HCT116 (cell line): ENCODE measurements around the gene PPP1R13L. TPM values are rescaled to one million over a fixed set of nuclear protein-coding genes. Genes with fewer than 3 reads are reported as not detected.

ENCODE experiments used
- ATAC-seq: fragments of 200-7000 bp; cut with Tn5 transposase; 2 replicates; pipeline ENCODE4 v1.9.1; 2020; ENCODE audit warnings: mild to moderate bottlenecking, moderate library complexity
- BruUV-seq: library from RNA; stranded (reverse); fragments of 400-500 nt; replicated peaks from 2 replicates; lab custom pipeline; 2021; lab: Mats Ljungman, UMichigan
- CTCF ChIA-PET: fragments of 300-600 bp; sonication (Branson Sonifier 250); formaldehyde crosslinking; loops from one replicate; lab custom pipeline; 2021; ENCODE audit warnings: antibody characterized with exemption; lab: Charles Lee
- POLR2A ChIA-PET: fragments of 300-600, 350-600 bp; sonication (Branson Sonifier 250); formaldehyde crosslinking; loops from one replicate; lab custom pipeline; 2021; ENCODE audit warnings: antibody characterized with exemption; lab: Charles Lee
- RAD21 ChIA-PET, 2 experiments: fragments of 300-600 bp; sonication (Branson Sonifier 250); formaldehyde crosslinking; loops; one replicate each; lab custom pipeline; 2023; ENCODE audit warnings: low total read pairs in 2 of 2; ENCODE audit not compliant: uncharacterized antibody in 2 of 2, unreplicated experiment in 2 of 2, low non-redundant PET in 1 of 2; lab: Charles Lee
- DNase-seq: peaks from one replicate; pipeline ENCODE4 v3.0.0-alpha.2; 2010; ENCODE audit warnings: low read depth, low spot score
- H2AFZ ChIP-seq: fragments of 200-600 bp; shearing (Covaris generic), sonication (generic); 2 replicates; pipeline ENCODE4 v1.6.1; 2017; ENCODE audit warnings: low read depth, mixed run types, mixed read lengths, antibody characterized with exemption, low read length; ENCODE audit not compliant: poor library complexity, severe bottlenecking
- H3K27ac ChIP-seq: 2 replicates; pipeline ENCODE4 v1.5.1; 2012; ENCODE audit warnings: low read depth, low read length
- H3K27me3 ChIP-seq: fragments of 200-600 bp; sonication (generic); 2 replicates; pipeline ENCODE4 v1.6.1; 2016; ENCODE audit warnings: mixed run types, low read length, mixed read lengths; ENCODE audit not compliant: insufficient read depth
- H3K36me3 ChIP-seq, 2 experiments: fragments of 200-500 bp in 1 of 2; fragments of 200-600 bp in 1 of 2; sonication (Bioruptor generic) in 1 of 2; sonication (generic) in 1 of 2; 2 replicates each; pipeline versions ENCODE4 v1.5.1 to v1.6.1; 2014 to 2016; ENCODE audit warnings: low read length in 2 of 2, inconsistent platforms in 1 of 2, mixed read lengths in 1 of 2, mixed run types in 1 of 2; ENCODE audit not compliant: insufficient read depth in 2 of 2, control insufficient read depth in 1 of 2
- H3K4me1 ChIP-seq, 2 experiments: fragments of 200-600 bp in 1 of 2; sonication (generic) in 1 of 2; 2 replicates each; pipeline versions ENCODE4 v1.5.1 to v1.6.1; 2012 to 2017; ENCODE audit warnings: low read length in 2 of 2, inconsistent platforms in 1 of 2, mild to moderate bottlenecking in 1 of 2, mixed read lengths in 1 of 2, mixed run types in 1 of 2, moderate library complexity in 1 of 2; ENCODE audit not compliant: insufficient read depth in 2 of 2, control insufficient read depth in 1 of 2
- H3K4me2 ChIP-seq: fragments of 200-600 bp; sonication (generic); 2 replicates; pipeline ENCODE4 v1.6.1; 2017; ENCODE audit warnings: mixed run types, low read length, mixed read lengths
- H3K4me3 ChIP-seq, 2 experiments: fragments of 200-600 bp in 1 of 2; sonication (generic) in 1 of 2; replicated peaks in 1 of 2; 2 replicates each; pipeline ENCODE4 v1.5.1; 2011 to 2016; ENCODE audit warnings: low read length in 2 of 2, control low read depth in 1 of 2, low read depth in 1 of 2, mild to moderate bottlenecking in 1 of 2, mixed read lengths in 1 of 2, mixed run types in 1 of 2
- H3K79me2 ChIP-seq: fragments of 200-600 bp; sonication (generic); 2 replicates; pipeline ENCODE4 v1.6.1; 2017; ENCODE audit warnings: mild to moderate bottlenecking, mixed run types, low read length, moderate library complexity, mixed read lengths; ENCODE audit not compliant: insufficient read depth
- H3K9ac ChIP-seq: fragments of 200-600 bp; sonication (generic); 2 replicates; pipeline ENCODE4 v1.6.1; 2016; ENCODE audit warnings: low read length, mixed read lengths
- H3K9me2 ChIP-seq: fragments of 200-600 bp; sonication (generic), shearing (Covaris generic); 2 replicates; pipeline ENCODE4 v1.6.1; 2017; ENCODE audit warnings: mixed run types, mild to moderate bottlenecking, moderate library complexity; ENCODE audit not compliant: insufficient read depth
- H3K9me3 ChIP-seq, 2 experiments: fragments of 200-500 bp in 1 of 2; fragments of 200-600 bp in 1 of 2; sonication (Bioruptor generic) in 1 of 2; sonication (generic) in 1 of 2; 2 replicates each; pipeline ENCODE4 v1.6.1; 2014 to 2017; ENCODE audit warnings: low read length in 2 of 2, mixed read lengths in 2 of 2, inconsistent platforms in 1 of 2, low read depth in 1 of 2, mild to moderate bottlenecking in 1 of 2, mixed run types in 1 of 2, moderate library complexity in 1 of 2; ENCODE audit not compliant: control insufficient read depth in 1 of 2, insufficient read depth in 1 of 2
- H4K20me1 ChIP-seq: fragments of 200-600 bp; sonication (generic), shearing (Covaris generic); 2 replicates; pipeline ENCODE4 v1.6.1; 2017; ENCODE audit warnings: mixed run types, mild to moderate bottlenecking, moderate library complexity; ENCODE audit not compliant: insufficient read depth
- EGR1 ChIP-seq: IDR thresholded peaks from 2 replicates; pipeline ENCODE4 v1.6.1; 2012; ENCODE audit warnings: low read depth
- YY1 ChIP-seq: IDR thresholded peaks from 2 replicates; pipeline ENCODE4 v1.6.1; 2011; ENCODE audit warnings: low read length, low read depth, moderate library complexity, mild to moderate bottlenecking; ENCODE audit not compliant: insufficient replicate concordance; ENCODE audit errors: extremely low read depth
- intact Hi-C: fragments of 100-400 bp; cut with micrococcal nuclease; formaldehyde crosslinking; loops from 2 replicates; pipeline ENCODE4 v1.10.0; 2022
- total RNA-seq: library from RNA; stranded (reverse); gene quantifications from one replicate; pipeline ENCODE4 v1.2.1, GENCODE V29; 2021; ENCODE audit not compliant: unreplicated experiment
- TF ChIP-seq, protein P1 (sequence below): IDR thresholded peaks from 2 replicates; pipeline ENCODE4 v1.6.1; 2012; ENCODE audit warnings: low read depth

PPP1R13L gene
- total RNA-seq, 1 experiment from 2014 or later = 89.1 TPM

DNA sequence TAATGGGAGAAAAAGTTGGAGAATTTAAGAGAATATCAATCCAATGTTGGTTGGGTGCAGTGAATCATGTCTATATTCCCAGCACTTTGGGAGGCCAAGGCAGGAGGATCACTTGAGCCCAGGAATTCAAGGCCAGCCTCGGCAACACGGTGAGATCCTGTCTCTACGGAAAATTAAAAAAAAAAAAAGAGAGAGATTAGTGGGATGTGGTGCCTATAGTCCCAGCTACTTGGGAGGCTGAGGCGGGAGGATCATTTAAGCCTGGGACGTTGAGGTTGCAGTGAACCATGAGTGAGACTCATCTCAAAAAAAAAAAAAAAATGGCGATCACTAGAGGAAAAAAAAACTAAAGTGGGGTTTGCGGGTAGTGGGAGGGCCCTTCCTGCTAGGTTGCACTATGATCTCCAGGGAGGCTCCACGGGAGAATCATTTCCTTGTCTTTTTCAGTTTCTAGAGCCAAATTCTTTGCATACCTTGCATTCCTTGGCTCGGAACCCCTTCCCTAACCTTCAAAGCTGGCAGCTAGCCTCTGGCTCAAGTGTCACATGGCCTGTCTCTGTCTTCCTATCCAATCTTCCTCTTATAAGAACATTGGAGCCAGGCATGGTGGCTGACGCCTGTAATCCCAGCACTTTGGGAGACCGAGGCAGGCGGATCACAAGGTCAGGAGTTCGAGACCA, 28.7 kb downstream of the PPP1R13L start:
- peak overlapping the region; percentile 61 for H2AFZ ChIP-seq
- H3K4me3 ChIP-seq = no peak overlapping the region
- H3K79me2 ChIP-seq = no peaks in the 10 kb centered on the region
- intact Hi-C loops = no loop called here
- H4K20me1 ChIP-seq = no peaks in the 10 kb centered on the region
- DNase-seq (peak; percentile 13), ATAC-seq (peak; percentile 76)
- ChIA-PET CTCF (interaction anchor here (0.9 kb wide), 1 partner anchor 102 kb away, joined by 3 read pairs; no protein-coding TSS in a partner anchor), RAD21 (no interaction called here), POLR2A (no interaction called here)
- no peaks in the 10 kb centered on the region for H3K36me3 ChIP-seq
- H3K27ac ChIP-seq = peak overlapping the region; percentile 36; the same call in 1 of the 2 replicates
- TF ChIP-seq, protein P1, sequence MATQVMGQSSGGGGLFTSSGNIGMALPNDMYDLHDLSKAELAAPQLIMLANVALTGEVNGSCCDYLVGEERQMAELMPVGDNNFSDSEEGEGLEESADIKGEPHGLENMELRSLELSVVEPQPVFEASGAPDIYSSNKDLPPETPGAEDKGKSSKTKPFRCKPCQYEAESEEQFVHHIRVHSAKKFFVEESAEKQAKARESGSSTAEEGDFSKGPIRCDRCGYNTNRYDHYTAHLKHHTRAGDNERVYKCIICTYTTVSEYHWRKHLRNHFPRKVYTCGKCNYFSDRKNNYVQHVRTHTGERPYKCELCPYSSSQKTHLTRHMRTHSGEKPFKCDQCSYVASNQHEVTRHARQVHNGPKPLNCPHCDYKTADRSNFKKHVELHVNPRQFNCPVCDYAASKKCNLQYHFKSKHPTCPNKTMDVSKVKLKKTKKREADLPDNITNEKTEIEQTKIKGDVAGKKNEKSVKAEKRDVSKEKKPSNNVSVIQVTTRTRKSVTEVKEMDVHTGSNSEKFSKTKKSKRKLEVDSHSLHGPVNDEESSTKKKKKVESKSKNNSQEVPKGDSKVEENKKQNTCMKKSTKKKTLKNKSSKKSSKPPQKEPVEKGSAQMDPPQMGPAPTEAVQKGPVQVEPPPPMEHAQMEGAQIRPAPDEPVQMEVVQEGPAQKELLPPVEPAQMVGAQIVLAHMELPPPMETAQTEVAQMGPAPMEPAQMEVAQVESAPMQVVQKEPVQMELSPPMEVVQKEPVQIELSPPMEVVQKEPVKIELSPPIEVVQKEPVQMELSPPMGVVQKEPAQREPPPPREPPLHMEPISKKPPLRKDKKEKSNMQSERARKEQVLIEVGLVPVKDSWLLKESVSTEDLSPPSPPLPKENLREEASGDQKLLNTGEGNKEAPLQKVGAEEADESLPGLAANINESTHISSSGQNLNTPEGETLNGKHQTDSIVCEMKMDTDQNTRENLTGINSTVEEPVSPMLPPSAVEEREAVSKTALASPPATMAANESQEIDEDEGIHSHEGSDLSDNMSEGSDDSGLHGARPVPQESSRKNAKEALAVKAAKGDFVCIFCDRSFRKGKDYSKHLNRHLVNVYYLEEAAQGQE = no peak
- TF ChIP-seq EGR1 (no peak), YY1 (no peak)
- no peaks in the 10 kb centered on the region for H3K9me2 ChIP-seq
- peak overlapping the region; percentile 59 for H3K4me2 ChIP-seq
- H3K9ac ChIP-seq = no peak overlapping the region
- peaks cover 12 to 23% of the 10 kb centered on the region in 2 experiments for H3K4me1 ChIP-seq
- no peaks in the 10 kb centered on the region for H3K9me3 ChIP-seq
- H3K27me3 ChIP-seq = no peaks in the 10 kb centered on the region
- no TSS peak for BruUV-seq
